ENCODE results near the gene FOXI2.

The FOXI2 gene

DNA sequence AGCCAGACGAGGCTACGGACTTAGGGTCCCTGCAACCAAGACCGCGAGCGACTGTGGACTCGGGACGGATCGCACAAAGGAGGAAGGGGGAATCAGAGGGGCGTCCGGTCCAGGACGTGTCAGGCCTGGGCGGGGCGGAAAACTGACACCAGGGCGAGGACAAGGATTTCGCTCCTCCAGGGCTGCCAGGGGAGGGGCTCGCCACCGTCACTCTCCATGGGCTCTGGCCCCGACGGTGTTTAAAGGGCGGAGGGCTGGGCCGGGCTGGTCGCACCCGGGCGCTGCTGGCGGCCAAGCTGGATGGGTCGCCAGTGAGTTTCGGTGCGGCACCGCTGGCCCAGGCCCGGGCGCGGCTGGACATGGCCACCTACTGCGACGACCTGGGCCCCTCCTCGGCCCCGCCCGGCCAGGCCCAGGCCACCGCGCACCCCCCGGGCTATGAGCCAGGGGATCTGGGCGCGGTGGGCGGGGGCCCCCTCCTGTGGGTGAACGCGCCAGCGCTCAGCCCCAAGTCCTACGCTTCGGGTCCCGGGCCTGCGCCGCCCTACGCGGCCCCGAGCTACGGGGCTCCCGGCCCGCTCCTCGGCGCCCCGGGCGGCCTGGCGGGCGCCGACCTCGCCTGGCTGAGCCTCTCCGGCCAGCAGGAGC lies at the start of gene FOXI2:
FOXI2 (plus strand) TSS at position 271 of the 648 bp plus-strand sequence; CDS start at position 360, 89 bp downstream.
- no peak for DNase-seq (ENCODE audit: insufficient read length, low spot score)
- TF ChIP-seq POLR2A (IDR thresholded peaks at IDR 0.05; ENCODE audit: low read depth, low read length), result no peak
- no peak for FAIRE-seq

DNA sequence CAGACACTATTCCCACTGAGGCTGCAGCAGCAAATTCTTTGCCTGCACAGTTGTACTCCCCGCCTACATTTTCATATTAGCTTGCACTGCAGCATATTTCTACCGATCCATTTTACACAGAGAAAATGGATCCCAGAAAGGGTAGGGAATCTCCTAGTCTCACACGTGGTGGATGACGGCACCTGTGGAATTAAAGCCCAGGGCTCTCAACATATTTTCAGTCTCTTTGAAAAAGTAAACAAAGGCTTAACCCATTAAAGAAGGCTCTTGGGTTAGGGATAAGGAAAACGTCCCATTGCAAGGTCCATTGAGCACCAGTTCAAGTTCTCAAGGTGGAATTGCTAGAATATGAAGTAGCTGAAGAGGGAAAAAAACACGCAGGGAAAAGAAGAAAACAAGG lies 49.4 kb upstream of the FOXI2 start:
- FAIRE-seq (no peak), DNase-seq (ENCODE audit: insufficient read length, low spot score) (no peak)
- TF ChIP-seq POLR2A (IDR thresholded peaks at IDR 0.05; ENCODE audit: low read depth, low read length), result no peak

DNA sequence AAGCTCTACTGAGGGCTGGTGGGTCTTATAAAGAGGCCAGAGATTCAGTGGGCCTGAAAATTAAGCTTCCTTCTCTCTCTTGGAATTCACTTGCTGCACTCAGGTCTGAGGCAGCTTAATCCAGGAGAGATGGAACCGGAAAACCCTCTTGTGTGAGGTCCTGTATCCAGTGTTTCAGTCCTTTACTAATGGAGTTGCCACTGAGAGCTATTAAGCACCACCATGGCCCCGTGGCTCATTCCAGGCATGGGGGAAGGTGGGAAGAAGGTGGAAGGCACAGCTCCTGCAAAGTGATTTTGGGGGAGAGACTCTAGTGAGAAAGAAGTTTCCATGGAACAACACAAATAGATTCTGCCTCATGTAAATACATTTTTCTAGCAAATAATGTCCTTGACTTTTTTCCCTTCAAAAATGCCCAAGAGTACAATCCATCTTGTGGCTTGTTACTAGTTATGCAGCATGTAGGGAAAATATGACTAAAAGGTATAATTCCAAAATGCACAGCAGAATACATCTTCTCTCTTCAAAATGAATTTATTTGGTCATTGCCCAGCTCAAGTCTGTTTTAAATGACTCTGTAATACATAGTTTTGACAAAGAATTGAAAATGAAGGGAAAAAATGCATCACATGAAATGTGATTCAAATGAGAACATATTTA lies 46.7 kb upstream of the FOXI2 start:
- no peak for FAIRE-seq

DNA sequence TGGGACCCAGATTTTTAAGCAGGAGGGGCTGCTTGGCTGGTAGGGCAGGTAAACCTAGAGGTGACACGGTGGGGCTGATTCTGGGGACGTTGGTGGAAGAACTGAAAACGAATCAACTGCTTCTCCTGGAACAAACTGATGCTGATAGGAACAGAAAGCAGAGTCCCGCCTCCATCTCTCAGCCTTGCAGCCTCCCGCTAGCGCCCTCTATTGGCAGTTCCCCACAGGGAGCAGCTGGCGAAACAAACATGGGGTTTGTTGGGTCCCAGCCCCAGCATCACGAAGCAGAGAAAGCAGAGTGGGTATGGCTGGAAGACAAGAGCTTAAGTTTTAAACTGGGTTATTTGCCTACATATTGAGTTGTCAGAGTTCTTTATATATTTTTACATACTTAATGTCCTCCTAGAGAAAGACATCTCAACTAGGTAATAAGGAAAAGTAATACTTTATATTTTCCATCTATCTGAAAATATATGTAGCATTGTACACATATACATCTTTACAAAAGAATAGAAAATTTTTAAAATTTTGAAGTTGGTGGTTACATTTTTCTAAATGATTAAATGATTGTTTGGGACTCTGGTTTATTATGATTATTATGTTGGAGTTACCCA lies 42.3 kb upstream of the FOXI2 start:
- DNase-seq (ENCODE audit: insufficient read length, low spot score), result peak; percentile 51

More for the DNA sequence above, 46.7 kb upstream of the FOXI2 start:
- TF ChIP-seq POLR2A (IDR thresholded peaks at IDR 0.05; ENCODE audit: low read depth, low read length), result no peak
- no peak for DNase-seq (ENCODE audit: insufficient read length, low spot score)

DNA sequence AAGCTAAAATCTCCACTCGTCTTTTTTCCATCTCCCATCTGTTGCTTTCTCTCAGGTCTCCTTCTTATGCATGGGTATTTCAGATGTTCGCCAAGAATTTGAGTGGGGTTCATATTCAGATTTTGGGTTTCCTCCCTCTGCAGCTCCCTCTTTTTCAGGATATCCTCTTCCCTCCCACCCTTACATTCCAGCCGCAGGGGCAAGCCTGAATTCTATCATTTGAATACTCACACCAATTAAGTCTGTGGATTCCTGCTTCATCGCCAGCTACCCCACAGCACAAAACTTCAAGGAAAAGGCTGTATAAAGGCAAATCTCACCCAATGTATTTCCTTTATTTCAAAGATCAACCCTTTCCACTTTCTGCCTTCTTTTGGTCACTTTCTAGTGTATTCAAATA lies 41.6 kb upstream of the FOXI2 start:
- FAIRE-seq (no peak), DNase-seq (ENCODE audit: insufficient read length, low spot score) (no peak)
- no peak for TF ChIP-seq POLR2A (IDR thresholded peaks at IDR 0.05; ENCODE audit: low read depth, low read length)

More for the DNA sequence above, 42.3 kb upstream of the FOXI2 start:
- peak; percentile 23 for FAIRE-seq
- no peak for TF ChIP-seq POLR2A (IDR thresholded peaks at IDR 0.05; ENCODE audit: low read depth, low read length)

DNA sequence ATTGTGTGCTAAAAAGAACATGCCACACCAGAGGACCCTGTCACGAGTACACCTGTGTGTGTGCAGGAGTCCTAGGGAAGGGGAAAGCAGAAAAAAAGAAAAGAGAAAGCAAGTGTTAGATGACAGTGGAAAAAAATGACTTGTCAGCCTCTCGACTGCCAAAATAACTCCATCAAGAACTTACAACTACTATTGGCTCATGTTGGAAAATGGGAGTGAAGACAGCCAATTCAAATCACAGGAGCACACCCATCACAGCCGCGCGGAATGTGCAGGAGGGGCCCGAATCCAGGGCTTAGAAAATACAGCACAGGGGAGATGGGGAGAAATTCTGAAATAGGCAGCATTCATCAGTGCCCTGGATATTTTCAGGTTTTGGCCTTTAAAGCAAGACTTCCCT lies 38.1 kb upstream of the FOXI2 start:
- DNase-seq (ENCODE audit: insufficient read length, low spot score), result no peak
- no peak for FAIRE-seq
- no peak for TF ChIP-seq POLR2A (IDR thresholded peaks at IDR 0.05; ENCODE audit: low read depth, low read length)

DNA sequence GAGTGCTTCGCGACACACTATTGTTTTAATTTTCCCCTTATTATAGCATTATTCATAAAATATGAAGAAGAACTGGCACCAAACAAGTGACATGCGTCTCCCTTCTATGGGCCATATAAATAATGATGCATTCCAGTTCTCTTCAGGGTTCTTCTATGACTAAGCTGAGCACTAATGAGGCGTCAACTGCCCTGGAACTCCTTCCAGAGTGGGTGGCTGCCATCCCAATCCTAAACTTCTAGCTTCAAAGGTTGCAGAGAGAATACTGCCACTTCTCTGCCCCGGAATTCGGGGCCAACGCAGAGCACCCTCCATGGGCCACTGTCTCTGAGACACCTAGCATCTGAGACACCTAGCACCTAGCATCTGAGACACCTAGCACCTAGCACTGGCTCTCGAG lies 37.7 kb upstream of the FOXI2 start:
- no peak for TF ChIP-seq POLR2A (IDR thresholded peaks at IDR 0.05; ENCODE audit: low read depth, low read length)
- FAIRE-seq (no peak), DNase-seq (ENCODE audit: insufficient read length, low spot score) (no peak)

DNA sequence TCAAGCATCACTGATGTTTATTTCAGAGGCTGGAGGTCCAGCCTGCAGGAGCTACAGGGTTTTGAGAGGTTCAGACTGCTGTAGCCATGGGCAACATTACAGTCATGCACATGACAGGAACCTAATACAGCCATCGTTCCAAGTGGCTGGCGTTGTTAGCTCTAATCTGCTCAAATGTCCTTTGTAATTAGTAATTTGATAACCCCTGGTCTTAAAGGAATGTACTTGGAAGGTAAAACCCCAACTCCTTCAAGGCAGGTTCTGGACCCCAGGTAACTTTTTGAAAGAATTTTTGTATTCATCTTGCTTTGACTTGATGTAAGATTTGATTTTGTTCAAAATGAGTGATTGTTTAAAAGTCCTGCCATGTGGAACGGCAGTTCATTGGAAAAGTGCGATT lies 34.7 kb upstream of the FOXI2 start:
- no peak for FAIRE-seq
- no peak for TF ChIP-seq POLR2A (IDR thresholded peaks at IDR 0.05; ENCODE audit: low read depth, low read length)

DNA sequence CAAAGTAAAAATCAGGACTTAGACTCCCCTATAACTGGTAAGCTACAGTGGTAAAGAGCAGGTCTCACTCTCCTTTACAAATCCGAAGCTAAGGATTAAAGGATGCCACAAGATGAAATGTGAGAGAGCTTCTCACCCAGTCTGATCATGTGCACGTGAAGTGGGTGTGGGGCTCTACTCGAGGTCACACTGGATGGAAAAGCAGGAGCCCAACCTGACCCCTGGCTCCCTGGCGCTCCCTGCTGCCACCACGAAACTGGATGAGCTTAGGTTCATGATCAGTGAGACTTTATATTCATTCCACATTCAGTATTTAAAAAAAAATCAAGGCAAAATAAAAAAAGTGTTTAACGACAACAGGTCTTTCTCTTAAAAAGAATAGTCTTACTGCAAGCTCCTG lies 21.7 kb upstream of the FOXI2 start:
- FAIRE-seq (no peak), DNase-seq (ENCODE audit: insufficient read length, low spot score) (no peak)
- no peak for TF ChIP-seq POLR2A (IDR thresholded peaks at IDR 0.05; ENCODE audit: low read depth, low read length)

More for the DNA sequence above, 34.7 kb upstream of the FOXI2 start:
- DNase-seq (ENCODE audit: insufficient read length, low spot score), result no peak

DNA sequence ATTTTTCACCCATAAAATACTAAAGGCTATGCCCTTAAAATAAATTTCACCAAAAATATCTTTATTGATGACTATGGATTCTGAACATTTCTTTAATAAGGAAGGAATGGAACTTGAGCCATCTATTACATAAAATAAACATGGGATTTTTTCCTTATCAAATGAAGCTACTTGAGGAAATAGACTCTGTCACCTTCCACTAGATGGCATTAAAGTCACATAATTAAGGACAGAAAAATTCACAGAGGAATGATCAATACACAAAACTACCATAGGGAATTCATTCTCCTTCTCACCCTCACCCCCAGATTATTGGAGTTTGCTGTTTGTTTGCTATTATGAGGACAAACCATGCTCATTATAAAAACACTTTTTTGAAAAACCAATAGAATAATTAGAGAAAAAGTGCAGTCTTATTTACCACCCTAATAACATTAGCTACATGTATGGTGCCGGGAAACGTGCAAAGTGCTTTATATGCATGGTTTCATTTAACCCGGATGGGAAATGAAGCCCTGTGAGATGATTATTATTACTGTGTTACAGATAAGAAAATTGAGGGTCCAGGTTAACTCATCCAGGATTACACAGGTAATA lies 21.1 kb upstream of the FOXI2 start:
- no peak for FAIRE-seq
- no peak for TF ChIP-seq POLR2A (IDR thresholded peaks at IDR 0.05; ENCODE audit: low read depth, low read length)
- DNase-seq (ENCODE audit: insufficient read length, low spot score), result no peak

DNA sequence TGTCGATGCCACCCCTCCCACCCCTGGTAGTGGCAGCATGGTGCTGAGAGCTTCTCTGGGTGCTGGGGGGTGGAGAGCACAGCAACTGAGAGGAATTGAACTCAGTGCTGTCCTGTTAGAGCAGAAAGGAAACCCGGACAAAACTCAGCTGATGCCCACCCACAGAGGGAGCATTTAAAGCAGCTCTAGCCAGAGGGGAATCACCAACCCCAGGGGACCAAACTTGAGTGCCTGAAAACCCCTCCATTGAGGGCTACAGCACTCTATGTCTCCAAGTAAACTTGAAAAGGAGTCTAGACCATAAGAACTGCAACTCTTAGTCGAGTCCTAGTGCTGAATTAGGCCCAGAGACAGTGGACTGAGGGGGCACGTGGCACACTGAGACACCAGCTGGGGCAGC lies 16.8 kb upstream of the FOXI2 start:
- FAIRE-seq (no peak), DNase-seq (ENCODE audit: insufficient read length, low spot score) (no peak)
- TF ChIP-seq POLR2A (IDR thresholded peaks at IDR 0.05; ENCODE audit: low read depth, low read length), result no peak

DNA sequence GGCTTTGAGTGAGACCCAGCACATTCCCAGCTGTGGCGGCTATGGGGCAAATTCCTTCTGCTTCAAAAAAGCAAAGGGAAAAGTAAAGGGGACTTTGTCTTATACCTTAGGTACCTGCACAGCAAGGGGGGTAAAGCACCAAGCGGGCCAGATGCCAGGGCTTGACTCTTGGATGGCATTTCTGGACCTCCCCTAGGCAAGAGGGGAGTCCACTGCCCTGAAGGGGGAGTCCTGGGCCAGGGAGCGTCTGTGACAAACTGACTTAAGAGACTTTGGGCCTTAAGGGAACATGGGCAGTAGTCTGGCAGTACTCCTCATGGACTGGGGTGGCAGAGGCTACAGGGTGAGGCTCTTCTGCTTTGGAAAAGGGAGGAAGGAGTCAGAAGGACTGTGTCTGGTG lies 16.1 kb upstream of the FOXI2 start:
- TF ChIP-seq POLR2A (IDR thresholded peaks at IDR 0.05; ENCODE audit: low read depth, low read length), result no peak
- no peak for DNase-seq (ENCODE audit: insufficient read length, low spot score)
- no peak for FAIRE-seq

DNA sequence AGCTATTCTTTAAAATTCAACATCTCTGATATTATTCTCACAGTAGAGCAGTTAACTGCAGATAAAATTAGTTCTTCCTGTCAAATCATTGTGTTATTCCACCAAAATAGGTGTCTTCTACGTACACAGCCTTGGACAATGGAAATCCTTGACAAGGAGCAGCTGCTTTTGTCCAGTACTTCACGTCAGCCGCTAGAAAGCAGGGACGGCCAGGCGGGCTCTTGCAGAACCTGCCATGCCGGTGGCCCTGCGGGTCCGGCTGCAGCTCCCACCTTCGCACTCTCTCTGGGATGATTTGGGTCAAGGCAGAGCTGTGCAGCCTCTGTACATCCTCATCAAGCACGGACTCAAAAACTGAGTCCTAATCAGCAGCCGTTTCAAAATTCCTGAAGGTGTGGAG lies 2.2 kb upstream of the FOXI2 start:
- DNase-seq (ENCODE audit: insufficient read length, low spot score) (no peak), FAIRE-seq (no peak)
- no peak for TF ChIP-seq POLR2A (IDR thresholded peaks at IDR 0.05; ENCODE audit: low read depth, low read length)

DNA sequence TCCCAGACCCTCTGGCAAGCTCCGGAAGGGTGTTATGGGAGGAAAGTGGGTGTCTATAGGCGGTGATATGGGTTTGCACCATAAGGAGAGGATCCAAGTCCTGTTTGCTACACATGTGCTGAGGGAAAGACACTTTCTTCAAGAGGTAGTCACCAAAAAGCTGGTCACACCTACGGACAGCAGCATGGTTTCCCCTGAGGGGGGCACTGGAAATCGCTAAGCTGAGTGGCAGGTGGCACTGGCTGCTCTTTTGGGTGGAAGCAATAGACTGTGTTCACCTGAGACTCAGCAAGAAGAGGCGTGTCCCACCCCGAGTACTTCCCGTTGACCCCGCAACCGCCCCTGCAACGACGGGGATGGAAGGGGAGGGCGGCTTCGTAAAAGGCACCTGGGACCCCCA lies 1.8 kb upstream of the FOXI2 start:
- FAIRE-seq (no peak), DNase-seq (ENCODE audit: insufficient read length, low spot score) (no peak)
- TF ChIP-seq POLR2A (IDR thresholded peaks at IDR 0.05; ENCODE audit: low read depth, low read length), result no peak

Data from H54 (cell line).